GM08714 (cell line): ENCODE measurements around the gene PPP3CA.
"Not testable (repeated sequence)": the region's sequence is repeated elsewhere in the genome, so short reads cannot be mapped to it uniquely, and the experiment has no call there.

ENCODE experiments used
- H3K4me3 ChIP-seq: fragments of 200-500 bp; sonication (Bioruptor generic); 2 replicates; pipeline ENCODE4 v1.5.1; 2014; ENCODE audit warnings: mild to moderate bottlenecking, low read length, inconsistent platforms
- ZNF274 ChIP-seq: IDR thresholded peaks from 2 replicates; pipeline ENCODE4 v1.6.1; 2012; ENCODE audit warnings: mild to moderate bottlenecking, low read depth, low read length

PPP3CA gene

GRCh38 chr4:101135371-101136010 is 211.8 kb downstream of the PPP3CA start:
- TF ChIP-seq ZNF274: no peak
- H3K4me3 ChIP-seq: no peak overlapping the region

- not testable (repeated sequence) for H3K4me3 ChIP-seq
These were observed 216.3 kb downstream of the PPP3CA start for GRCh38 chr4:101131058-101131457.

- not testable (repeated sequence) for H3K4me3 ChIP-seq
These were observed 218.4 kb downstream of the PPP3CA start for GRCh38 chr4:101128898-101129297.

- TF ChIP-seq ZNF274: no peak
- H3K4me3 ChIP-seq: no peak overlapping the region
These were observed 218.9 kb downstream of the PPP3CA start for GRCh38 chr4:101128473-101128872.

DNA sequence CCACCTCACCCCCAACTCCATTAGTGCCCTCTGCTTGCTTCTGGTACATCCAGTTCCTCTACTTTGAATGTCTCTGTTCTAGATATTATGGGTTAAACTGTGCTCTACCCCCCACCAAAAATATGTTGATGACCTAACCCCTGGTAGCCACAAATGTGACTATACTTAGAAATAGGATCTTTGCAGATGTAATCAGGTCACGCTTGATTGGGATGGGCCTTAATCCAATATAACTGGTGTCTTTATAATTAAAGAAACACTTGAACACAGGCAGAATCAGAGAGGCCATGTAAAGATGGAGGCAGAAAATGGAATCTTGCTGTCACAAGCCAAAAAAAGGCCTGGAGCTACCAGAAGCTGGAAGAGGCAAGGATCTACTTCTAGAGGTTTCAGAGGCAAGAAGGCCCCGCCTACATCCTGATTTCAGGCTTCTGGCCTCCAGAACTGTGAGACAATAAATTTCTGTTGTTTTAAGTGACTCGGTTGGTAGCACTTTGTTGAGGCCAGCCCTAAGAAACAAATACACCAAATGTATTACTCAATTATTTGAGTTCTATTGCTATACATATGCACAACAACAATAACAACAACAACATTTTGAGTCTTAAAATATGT is 220.0 kb downstream of the PPP3CA start:
- no peak for TF ChIP-seq ZNF274
- H3K4me3 ChIP-seq: no peak overlapping the region

GRCh38 chr4:101126059-101126458 is 221.3 kb downstream of the PPP3CA start:
- H3K4me3 ChIP-seq: no peak overlapping the region
- TF ChIP-seq ZNF274: no peak

DNA sequence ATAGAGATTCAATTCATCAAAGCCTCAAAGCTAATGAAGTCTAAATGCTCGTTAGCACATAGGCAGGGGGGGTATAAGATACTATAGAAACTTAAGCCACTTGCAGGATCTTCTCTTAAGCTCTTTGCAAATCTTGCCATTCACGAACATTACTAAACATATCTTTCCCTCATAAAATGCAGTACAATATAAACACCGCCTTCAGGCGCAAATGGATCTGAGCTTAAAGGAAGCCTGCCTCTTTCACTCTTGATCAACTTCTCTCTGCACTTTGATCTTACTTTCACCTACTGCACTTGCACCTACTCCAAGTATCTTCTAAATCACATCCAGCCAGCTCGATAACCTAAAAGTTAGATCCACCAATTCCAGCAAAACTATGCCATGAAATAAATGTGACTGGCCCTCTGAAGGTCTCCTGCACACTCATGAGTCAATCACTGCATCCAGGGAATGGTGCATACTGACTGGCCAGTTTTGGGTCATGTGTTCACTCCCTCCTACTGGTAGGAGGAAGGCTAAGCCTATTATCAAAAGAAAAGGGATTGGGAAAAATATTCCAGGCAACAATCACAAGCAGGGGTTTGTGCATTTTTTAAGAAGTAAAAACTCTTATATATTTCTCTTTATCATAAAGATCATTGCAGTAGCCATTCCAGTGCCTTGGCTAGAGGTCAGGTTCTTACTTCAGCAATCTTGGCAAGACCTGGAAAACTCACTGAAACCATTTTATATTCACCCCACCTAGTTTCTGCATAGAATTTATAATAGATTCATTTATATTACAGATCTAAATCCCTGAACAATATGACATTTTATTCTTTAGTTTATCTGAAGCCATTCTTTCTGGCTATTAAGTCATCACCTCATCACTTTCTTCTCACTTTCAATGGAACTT is 222.0 kb downstream of the PPP3CA start:
- no peak for TF ChIP-seq ZNF274

GRCh38 chr4:101123231-101123630 is 224.1 kb downstream of the PPP3CA start:
- no peak for TF ChIP-seq ZNF274
- no peak overlapping the region for H3K4me3 ChIP-seq

More for the DNA sequence above, 222.0 kb downstream of the PPP3CA start:
- no peak overlapping the region for H3K4me3 ChIP-seq

GRCh38 chr4:101122019-101122418 is 225.3 kb downstream of the PPP3CA start:
- TF ChIP-seq ZNF274: no peak
- H3K4me3 ChIP-seq: no peak overlapping the region

GRCh38 chr4:101119141-101119540 is 228.2 kb downstream of the PPP3CA start:
- no peak overlapping the region for H3K4me3 ChIP-seq
- TF ChIP-seq ZNF274: no peak

GRCh38 chr4:101118617-101119016 is 228.7 kb downstream of the PPP3CA start:
- no peak for TF ChIP-seq ZNF274
- H3K4me3 ChIP-seq: no peak overlapping the region

GRCh38 chr4:101115887-101116286 is 231.4 kb downstream of the PPP3CA start:
- no peak overlapping the region for H3K4me3 ChIP-seq
- TF ChIP-seq ZNF274: no peak

- no peak overlapping the region for H3K4me3 ChIP-seq
- no peak for TF ChIP-seq ZNF274
These were observed 232.4 kb downstream of the PPP3CA start for GRCh38 chr4:101114936-101115372.

DNA sequence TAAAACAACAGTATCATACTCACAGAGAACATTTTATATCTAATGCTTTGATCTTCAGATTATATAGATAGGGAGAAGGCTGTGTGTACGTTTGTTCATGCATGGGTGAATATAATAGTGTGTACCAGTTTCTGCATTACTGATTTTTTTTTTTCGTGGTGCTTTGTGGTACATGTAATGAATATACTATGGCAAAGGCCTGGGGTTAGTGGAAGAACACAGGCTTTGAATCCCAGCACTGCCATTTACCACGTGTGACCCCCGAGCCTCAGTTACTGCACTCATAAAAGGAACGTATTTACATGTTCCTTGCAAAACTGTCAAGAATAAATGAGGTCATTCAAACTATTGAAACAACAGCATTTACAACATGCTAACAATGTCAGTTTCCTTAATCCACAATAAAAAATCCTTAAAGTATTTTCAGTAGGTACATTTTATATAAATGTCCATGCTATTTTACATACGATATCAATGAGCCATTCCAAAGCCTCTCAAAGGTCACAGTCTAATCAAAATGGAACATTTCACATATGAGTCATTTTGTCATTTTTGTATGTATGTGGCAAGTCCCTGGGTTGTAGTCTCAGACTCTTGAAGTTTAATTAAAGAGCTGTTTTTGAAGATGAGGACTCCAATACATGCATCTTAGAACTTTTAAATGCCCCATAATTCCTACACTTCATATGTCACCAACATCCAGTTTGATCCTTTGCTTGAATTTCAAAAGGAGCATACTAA is 242.8 kb downstream of the PPP3CA start:
- TF ChIP-seq ZNF274: no peak
- no peak overlapping the region for H3K4me3 ChIP-seq
